ENCODE measurements around the gene NADK. TPM values are rescaled to one million over a fixed set of nuclear protein-coding genes. Genes with fewer than 3 reads are reported as not detected.
A peak's percentile ranks its signal among the peaks of the same experiment; 100 is the strongest.
"Not testable (repeated sequence)": the region's sequence is repeated elsewhere in the genome, so short reads cannot be mapped to it uniquely, and the experiment has no call there.

Gene NADK
- total RNA-seq, 4 donors from 2014 or later = 115 to 210 (median 162) TPM

DNA sequence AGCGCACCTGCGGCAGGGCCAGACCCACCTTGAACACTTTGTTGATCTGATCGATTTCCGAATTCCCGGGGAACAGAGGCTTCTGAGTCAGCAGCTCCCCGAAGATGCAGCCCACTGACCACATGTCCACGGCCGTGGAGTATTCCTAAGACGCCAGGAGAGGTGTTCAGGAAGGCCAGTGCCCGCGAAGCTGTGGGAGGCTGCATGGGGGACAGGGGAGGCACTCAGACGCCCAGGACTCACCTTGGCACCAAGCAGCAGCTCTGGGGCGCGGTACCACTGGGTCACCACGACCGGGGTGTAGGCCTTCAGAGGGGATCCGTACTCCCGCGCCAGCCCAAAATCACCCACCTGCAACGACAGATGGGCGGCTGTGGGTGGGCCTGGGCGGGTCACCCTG is 74.5 kb downstream of the NADK start:
- Histone ChIP-seq H3K4me1 (no peaks in the 10 kb centered on the region), H3K9me3 (no peaks in the 10 kb centered on the region), H3K27me3 (no peaks in the 10 kb centered on the region), H3K36me3 (peaks cover 0 to 21% (median 0%) of the 10 kb centered on the region in 3 donors), H3K4me3 (no peak overlapping the region), H3K27ac (no peak overlapping the region)
- TF ChIP-seq, protein P1, sequence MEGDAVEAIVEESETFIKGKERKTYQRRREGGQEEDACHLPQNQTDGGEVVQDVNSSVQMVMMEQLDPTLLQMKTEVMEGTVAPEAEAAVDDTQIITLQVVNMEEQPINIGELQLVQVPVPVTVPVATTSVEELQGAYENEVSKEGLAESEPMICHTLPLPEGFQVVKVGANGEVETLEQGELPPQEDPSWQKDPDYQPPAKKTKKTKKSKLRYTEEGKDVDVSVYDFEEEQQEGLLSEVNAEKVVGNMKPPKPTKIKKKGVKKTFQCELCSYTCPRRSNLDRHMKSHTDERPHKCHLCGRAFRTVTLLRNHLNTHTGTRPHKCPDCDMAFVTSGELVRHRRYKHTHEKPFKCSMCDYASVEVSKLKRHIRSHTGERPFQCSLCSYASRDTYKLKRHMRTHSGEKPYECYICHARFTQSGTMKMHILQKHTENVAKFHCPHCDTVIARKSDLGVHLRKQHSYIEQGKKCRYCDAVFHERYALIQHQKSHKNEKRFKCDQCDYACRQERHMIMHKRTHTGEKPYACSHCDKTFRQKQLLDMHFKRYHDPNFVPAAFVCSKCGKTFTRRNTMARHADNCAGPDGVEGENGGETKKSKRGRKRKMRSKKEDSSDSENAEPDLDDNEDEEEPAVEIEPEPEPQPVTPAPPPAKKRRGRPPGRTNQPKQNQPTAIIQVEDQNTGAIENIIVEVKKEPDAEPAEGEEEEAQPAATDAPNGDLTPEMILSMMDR (IDR thresholded peaks at IDR 0.05) = no peak
- TF ChIP-seq POLR2A (IDR thresholded peaks at IDR 0.05) = no peak
- peak in 2 of 3 donors; percentile 43 to 44 for DNase-seq

DNA sequence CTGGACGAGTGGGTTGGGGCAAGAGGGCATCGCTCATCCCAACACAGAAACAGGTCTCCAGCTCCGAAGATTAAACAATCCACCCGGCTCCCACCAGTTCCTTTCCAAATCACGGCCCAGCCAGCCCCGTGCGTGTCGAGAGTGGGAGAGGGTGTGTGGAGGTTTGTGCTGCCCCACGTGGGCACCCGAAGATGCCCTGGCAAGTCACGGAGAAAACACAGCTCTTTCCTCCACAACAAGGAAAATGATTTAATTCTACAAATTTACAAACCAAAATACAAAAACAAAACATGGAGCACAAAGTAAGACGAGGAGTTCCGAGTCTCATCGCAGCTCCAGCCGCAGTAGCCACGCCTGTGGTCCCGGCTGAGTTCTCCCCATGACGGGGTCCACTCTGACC is 75.8 kb downstream of the NADK start:
- not testable (repeated sequence) for H3K27me3 ChIP-seq, DNase-seq, H3K9me3 ChIP-seq, H3K4me1 ChIP-seq, H3K27ac ChIP-seq, H3K4me3 ChIP-seq
- peaks cover 0 to 21% (median 0%) of the 10 kb centered on the region in 3 donors for H3K36me3 ChIP-seq

Other genes starting within 250 kb of the NADK start
- 1 to 10 TPM in 1 of 4 donors, not detected in 3; 3.6 TPM for gene TMEM240, start 237.8 kb downstream of the NADK start, total RNA-seq
- 100 to 1,000 TPM; 146 to 182 (median 163) TPM for gene SSU72, start 203.6 kb downstream of the NADK start, total RNA-seq
- 1 to 10 TPM; 4.1 to 6.9 (median 5.7) TPM for gene FNDC10, start 178.3 kb downstream of the NADK start, total RNA-seq
- gene MIB2, start 163.0 kb downstream of the NADK start, total RNA-seq = 100 to 1,000 TPM in 3 of 4 donors, 10 to 100 TPM in 1; 68.3 to 162 (median 113) TPM
- 1 to 10 TPM; 1.8 to 5.9 (median 4.1) TPM for gene MMP23B, start 146.3 kb downstream of the NADK start, total RNA-seq
- gene CDK11B, start 119.5 kb downstream of the NADK start, total RNA-seq = 100 to 1,000 TPM in 1 of 4 donors, 10 to 100 TPM in 3; 25.7 to 124 (median 40.9) TPM
- gene SLC35E2B, start 85.7 kb downstream of the NADK start, total RNA-seq = 100 to 1,000 TPM in 2 of 4 donors, 10 to 100 TPM in 2; 76.9 to 132 (median 103) TPM
- 100 to 1,000 TPM; 129 to 269 (median 199) TPM for gene CDK11A, start 54.1 kb downstream of the NADK start, total RNA-seq
- 100 to 1,000 TPM; 112 to 266 (median 236) TPM for gene GNB1, start 112.6 kb upstream of the NADK start, total RNA-seq
- gene CALML6, start 136.8 kb upstream of the NADK start, total RNA-seq = not detected
- 10 to 100 TPM in 1 of 4 donors, 1 to 10 TPM in 3; 2.2 to 11.6 (median 6.4) TPM for gene TMEM52, start 140.8 kb upstream of the NADK start, total RNA-seq
- 1 to 10 TPM in 1 of 4 donors, under 1 TPM in 2, not detected in 1; 0.35 to 1.1 (median 0.83) TPM for gene CFAP74, start 225.3 kb upstream of the NADK start, total RNA-seq
- not detected for gene GABRD, start 240.9 kb upstream of the NADK start, total RNA-seq